Urothelium cell line (cell line): ENCODE data around the gene GPR55.

Source experiments
- DNase-seq: peaks from one replicate; pipeline ENCODE4 v3.0.0; 2011; ENCODE audit warnings: low spot score, mixed read lengths
- FAIRE-seq: peaks from 2 replicates; lab custom pipeline; 2011; peaks lifted over from hg19 to GRCh38; lab: Jason Lieb, UNC

Gene GPR55

DNA sequence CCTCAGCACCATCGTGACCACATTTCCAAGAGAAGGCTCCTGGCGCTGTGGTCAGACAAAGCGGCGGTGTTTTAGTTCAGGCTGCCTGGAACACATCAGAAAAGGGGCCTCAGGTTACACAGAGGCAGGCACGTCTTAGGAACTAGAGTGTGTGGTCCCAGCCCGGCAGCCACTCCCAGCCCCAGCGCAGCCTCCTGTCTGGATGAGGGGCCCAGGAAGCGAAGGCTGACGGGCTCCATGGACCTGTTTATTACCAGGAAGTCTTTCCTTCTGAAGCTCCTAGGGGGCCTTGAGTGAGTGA, 10.0 kb upstream of the GPR55 start:
- FAIRE-seq = no peak
- no peak for DNase-seq

DNA sequence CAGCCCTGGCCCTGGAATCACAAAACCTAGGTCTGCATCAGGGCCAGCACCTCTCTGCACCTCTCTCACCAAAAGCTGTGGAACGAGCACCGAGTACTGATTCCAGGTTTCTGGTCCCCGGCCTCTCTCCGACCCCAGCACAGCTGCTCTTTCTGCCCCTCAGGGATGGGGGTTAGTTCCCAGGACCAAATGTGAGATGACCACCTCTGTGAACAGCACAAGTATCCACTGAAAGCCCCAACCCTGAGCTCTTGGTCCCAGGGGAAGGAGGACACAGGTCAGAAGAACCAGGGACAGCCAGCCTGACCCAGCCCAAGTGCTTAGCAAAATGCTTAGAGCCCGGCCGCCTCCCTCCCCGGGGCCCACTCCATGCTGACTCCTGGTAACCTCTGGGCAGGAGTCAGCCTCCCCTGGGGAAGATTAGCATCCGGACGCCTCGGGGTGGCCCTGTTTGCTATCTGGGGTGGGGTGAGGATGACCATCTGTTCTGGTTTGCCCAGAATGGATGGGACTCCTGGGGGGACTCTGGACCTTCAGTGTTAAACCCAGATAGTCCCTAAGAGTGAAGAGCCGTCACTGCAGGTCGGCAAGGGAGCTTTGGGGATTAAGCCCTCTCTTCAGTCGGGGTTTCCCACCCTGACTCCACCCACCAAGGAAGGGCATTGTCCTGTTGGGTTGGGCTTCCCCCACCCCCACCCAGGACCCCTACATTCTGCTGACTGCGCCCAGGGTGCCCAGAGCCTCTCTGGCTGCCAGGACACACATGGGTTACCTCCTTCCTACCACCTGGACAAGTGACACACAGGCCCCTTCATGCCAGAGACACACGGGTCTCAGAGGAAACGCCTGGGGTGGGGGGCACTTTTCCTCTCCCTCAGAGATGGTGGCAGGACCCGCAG, 9.4 kb upstream of the GPR55 start:
- DNase-seq (no peak), FAIRE-seq (no peak)

DNA sequence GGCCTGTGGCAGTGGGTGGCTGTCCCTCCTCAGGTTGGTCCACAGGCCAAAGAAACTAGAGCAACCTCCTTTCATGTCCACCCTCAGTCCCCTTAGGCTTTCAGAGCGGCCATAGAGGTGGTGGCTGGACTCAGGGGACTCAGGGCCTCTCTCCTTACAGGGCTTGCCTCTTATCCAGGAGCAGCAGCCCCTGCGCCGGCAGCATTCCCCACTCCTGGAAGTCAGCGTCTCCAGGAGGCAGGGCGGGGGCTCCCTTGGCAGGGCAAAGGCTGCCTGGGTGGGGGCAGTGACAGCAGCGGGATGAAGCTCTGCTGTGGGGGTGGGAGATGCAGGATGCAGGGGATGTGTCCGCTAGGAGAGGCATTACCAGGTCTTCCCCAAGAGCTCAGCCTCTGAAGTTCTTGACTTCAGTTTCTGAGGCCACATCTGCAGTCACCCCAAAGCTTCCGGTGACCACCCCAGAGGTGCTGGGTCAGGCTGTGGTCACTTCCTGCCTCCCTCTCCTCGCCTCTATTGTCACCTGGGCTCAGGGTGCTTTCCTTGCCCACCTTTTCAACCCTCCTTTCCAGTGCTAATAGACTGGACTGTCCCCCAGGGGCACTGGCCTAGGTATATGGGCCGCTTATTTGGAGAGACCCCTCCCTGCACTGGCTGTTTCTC, 8.6 kb upstream of the GPR55 start:
- FAIRE-seq = no peak
- no peak for DNase-seq

DNA sequence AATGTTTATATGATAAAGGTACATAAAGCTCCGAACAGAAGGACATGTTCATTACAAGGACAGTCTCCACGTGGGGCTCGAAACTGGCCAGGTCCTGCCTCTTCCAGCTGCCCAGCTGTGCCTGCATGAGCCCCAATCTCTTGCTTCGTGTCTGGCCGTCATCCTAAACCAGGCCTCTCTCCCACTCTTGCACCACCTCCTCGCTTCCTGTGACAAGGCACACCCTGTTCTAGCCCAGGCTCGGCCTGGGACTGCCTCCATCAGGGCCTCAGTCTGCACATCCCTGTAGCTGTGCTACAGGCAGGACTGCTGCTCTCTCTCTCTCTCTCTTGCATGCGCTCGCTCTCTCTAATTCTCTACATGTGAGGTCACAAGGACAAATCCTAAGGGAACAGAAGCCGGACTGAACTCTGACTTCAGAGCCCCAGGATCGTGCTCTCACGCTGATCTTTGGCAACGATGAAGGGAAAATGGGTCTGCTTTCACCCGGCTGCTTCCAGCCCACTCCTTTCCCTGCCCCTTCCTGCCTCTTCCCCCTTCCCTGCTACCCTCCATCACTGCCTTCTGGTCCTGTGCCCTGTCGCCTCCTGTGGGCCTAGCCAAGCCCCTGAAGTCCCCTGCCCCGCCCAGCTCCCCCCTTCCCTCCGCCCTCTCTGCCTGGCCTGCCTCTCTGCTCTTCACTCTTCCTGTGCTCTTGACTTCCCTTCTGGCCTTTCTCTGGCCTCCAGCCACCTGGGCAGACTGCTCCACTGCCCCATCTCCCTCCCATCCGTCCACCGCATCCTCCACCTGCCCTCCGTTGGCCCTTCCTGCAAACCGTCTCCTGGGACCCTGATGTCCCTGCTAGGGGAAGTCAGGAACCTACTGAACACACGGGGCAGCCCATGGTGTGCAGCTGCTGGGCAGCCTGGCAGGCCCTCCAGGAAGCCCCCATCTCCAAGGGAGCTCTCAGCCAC, 7.8 kb upstream of the GPR55 start:
- DNase-seq (no peak), FAIRE-seq (no peak)

DNA sequence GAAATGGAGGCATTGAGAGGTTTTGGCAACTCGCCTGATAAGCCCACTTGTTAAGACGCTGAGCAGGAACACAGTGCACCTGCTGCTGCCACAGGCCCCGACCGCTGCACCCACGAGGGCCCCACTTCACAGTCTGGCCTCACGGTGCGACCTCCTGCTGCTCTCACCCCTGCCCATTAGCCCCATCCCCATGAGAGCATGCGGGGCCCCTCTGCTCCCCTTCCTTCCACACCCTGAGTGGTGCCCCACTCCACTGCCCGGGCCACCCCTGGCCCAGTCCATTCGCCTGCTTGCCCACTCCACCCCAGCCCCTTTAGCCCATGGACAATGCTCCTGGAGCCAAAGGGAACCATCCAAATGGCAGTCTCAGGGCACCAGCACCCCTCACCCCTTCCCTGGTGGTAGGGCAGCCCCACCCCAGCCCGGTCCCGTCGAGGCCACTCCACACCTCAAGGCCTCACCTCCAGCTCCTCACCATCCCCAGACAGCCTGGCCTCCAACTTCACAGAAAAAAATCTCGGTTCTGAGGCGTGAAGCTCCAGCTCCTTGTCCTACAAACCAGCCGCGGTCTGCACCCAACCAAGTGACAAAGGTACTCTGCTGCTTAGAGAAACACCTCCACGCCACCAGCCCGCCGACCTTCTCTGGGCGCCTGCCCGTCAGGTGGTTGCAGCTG, 6.7 kb upstream of the GPR55 start:
- FAIRE-seq (no peak), DNase-seq (no peak)

DNA sequence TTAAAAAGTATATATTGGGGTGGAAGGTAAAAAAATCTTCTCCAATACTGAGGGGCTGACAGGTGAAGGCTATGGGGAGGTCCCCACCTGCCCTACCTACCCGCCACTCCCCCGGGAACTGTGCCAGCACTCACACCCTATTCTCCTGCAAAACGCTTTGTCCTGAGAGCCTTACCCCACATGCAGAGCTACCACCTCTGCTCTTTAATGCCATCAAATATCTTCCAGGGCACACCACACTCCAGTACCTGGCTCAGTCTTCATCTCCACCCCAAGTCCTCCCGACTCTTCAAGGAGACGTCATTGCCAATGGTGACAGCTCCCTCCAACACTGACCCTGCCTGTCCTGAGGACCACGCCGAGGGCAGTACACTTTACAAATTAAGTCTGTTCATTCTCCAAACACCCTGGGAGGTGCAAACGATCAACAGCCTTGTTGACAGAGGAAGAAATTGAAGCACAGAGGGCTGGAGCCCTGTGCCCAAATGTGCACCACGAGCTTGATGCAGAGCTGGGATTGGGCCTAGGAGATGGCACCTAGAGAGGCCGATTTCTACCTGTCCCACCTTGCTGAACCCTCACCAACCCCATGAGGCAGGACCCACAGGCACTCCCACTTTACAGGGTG, 6.0 kb upstream of the GPR55 start:
- no peak for DNase-seq
- FAIRE-seq = no peak

DNA sequence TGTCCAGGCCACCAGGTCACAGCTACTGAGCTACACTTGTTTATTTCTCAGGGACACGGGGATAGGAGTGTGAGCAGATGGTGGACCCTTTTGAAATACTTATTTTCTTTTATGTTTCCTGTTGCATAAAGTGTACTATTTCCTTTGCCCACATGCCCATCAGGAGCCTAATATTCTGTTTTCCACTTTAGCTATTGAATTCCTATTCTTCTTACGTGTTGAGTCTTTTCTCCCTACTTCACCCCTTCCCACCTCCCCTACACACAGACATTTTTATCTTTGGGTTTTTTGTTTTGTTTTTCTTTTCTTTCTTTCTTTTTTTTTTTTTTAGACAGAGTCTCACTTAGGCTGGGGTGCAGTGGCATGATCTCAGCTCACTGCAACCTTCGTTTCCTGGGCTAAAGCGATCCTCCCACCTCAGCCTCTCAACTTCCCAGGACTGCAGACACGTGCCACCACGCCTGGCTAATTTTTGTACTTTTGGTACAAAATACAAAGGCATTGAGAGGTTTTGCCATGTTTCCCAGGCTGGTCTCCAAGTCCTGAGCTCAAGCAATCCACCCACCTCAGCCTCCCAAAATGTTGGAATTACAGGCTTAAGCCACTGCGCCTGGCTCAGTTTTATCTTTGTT, 5.2 kb upstream of the GPR55 start:
- no peak for DNase-seq
- FAIRE-seq = no peak

DNA sequence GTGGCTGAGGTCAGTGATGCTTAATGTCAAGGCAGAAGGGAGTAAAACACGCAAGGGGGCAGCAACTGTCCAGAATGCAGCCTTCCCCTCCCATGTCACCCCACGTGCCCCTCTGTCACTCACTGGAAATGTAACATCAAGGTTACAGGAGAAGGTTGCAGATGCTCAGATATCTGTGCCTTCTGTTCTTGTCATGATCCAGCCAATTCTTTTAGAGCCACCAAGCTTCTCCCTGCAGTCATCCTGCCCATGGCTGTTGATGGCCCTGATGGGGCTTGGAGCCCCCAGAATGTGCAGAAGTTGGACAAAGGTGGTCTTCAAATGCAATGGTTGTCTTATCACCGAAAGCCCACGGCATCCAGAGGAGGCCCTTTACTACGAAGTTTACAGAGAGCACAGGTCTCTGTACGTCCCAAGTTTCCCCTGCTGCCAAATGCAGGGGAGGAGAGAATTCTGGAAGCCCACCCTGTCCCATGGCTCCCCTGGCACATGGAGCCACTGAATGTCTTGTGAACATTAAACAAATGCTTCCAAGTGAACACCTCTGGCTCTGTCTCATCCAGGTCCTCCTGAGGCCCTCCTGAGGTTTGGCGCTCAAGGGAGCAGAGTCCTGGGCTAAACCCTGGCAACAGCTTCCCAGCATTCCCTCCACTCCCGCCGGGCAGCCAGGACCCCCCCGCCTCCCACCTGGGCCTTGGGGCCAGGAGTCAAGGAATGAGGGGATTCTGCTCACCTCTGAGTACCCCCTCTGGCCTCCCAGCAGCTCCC, 4.5 kb upstream of the GPR55 start:
- DNase-seq = no peak
- no peak for FAIRE-seq

DNA sequence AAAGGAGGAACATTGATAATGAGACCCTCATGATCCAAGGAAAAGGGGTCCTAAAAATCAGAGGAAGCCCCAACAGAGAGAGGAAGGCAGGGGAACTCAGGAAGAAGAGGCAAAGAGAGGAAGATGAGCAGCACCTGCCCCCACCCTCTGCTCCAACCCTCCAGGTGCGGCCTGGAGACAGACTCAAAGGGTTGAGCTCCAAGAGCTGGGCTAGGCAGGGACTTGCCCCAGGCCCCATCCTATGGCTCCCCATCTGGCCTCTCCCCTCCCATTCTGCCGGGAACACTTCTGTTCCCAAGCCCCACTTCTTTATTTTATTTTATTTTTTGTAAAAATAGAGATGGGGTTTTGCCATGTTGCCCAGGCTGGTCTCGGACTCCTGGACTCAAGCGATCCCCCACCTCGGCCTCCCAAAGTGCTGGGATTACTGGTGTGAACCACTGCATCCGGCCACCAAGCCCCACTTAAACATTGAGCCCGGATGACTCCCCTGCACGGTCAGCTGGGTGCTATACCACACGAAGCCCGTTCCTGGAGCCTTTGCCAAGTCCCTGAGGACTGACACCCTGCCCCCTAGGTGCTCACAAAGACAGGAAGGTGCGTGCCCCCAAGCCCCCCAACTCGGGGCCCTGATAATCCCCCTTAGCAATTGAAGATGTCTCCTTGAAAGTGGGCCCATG, 3.8 kb upstream of the GPR55 start:
- FAIRE-seq = no peak
- DNase-seq = no peak

DNA sequence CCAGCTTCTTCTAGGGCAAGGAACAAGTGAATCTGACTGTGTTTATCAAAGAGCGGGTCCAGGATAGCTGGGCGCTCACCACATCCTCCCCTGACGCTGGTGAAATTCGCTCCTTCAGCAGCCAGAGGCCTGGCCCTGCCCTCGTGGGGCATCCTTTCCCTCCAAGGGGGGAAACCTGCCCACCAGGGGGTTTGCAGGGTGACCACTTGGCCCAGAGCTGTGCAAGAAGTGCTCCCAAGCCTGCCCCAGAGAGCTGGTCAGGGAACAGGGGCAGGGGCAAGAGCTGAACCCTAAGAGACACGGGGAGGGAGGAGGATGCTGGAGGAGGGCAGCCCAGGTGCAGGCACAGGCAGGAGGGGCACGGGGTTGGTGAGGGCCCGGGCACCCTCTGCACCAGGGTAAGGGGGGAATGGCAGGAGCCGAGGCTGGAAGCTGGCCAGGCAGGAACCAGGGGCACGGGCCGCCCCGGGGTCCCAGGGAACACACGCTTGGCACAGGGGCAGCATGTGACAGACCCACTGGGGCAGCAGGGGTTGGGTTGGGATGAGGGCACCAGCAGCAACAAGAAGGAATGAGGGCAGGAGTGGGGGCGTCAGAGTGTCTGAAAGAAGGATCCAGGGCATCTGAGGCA, 2.8 kb upstream of the GPR55 start:
- DNase-seq (no peak), FAIRE-seq (no peak)

DNA sequence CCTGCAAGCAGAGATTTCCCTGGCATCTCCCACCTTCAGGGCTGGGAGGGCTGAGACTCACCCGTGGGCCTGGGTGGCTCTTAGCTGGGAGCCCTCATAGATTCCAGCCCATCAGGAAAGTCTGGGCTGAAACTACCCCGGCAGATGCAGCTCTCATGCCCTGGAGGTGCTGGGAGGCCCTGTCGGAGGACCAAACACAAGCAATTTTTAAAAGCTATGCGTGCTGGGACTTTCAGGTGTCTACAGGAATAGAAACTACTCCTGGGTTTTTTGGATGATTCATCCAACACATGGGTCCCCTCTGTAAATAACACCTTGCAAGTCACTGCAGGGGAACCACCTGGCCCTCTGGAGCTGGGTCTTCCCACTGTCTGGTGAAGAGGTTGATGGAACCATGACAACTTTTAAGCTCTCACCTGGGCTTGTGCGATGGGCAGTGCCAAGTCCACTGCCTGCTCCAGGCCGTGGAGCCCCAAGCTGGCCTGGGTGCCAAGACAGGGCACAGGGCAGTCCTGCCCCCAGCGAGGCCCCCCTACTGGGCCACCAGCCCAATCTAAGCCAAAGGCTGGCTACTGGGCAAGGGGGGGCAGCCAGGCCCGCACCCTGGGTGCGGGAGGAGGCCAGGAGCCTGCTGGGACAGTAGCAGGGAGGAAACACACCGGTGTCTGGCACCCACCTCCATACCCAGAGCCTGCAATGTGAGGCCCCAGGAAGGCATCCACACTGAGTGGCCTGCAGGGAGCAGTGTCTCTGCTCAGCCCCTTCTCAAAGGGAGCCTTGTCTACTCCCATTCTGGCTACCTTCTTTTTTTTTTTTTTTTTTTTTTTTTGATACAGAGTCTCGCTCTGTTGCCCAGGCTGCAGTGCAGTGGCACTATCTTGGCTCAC, 1.1 kb upstream of the GPR55 start:
- FAIRE-seq (no peak), DNase-seq (no peak)

DNA sequence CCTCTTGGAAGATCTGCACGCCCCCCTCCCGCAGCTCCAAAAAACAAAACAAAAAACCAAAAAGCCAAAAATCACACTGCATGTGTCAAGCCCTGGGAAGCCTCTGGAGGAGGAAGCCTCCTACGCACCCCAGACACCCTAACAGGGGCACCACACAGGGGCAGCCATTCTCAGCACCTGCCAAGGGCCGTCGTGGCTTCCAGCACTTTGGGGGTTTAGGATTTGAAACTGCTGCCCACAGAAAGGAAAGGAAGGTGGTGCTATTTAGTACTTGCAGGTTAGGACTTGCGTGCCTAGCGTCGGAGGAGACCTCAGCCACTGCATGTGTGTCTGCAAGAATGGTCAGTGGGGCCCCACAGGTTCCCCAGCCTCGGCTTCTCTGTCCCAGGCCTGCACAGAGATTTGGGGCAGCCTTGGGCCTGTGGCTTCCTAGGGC, 419 bp upstream of the GPR55 start:
- DNase-seq (no peak), FAIRE-seq (no peak)

DNA sequence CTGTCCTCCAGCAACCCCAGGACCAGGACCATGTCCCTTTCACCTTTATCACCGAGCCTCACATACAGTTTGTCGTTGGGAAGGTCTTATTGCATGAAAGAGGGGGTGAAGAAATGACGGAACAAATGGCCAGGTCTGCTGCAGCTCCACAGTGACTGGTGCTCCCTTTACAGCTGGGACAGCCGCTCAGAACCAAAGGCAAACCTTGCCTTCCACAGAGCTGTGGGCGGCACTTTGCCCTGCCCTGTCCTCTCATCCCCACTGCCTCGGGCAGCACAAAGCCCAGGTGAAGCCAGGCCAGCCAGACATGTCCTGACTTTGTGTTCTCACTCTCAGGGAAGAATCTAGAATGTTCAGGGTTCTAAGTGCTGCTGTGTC, 961 bp downstream of the GPR55 start:
- FAIRE-seq (no peak), DNase-seq (no peak)

DNA sequence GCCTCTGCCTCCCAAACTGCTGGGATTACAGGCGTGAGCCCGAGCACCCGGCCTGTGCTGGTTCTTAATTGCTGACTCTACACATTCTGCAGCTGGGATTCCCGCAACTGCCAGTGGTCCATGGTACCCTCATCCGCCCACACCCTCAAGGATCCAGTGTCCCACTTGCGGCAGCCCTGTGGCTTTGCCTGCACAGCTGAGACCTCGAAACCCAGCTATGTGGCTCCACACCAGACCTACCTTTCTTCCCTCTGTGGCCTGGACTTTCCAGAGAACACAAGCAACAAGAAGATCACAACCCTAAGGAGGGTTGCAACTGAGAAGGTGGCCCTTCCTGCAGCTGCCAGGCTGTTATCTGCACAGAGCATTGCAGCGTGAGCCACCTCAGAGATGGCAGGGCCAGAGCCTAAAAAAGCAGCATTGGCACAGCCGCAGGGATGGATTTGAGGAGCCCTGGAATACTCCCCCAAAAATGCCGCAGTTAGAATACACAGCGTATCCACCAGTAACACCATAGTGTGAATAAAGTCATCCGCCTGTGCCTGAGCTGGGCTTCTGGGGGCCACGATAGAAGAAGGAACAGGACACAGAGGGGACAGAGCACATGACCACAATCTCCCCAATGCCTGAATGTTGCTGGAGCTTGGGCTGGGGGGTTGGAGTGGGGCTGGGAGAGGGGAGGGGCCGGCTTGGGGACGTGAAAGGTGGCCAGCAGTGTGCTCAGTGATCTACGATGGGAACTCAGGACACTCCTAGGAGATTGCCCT, 1.9 kb downstream of the GPR55 start:
- no peak for FAIRE-seq
- no peak for DNase-seq

DNA sequence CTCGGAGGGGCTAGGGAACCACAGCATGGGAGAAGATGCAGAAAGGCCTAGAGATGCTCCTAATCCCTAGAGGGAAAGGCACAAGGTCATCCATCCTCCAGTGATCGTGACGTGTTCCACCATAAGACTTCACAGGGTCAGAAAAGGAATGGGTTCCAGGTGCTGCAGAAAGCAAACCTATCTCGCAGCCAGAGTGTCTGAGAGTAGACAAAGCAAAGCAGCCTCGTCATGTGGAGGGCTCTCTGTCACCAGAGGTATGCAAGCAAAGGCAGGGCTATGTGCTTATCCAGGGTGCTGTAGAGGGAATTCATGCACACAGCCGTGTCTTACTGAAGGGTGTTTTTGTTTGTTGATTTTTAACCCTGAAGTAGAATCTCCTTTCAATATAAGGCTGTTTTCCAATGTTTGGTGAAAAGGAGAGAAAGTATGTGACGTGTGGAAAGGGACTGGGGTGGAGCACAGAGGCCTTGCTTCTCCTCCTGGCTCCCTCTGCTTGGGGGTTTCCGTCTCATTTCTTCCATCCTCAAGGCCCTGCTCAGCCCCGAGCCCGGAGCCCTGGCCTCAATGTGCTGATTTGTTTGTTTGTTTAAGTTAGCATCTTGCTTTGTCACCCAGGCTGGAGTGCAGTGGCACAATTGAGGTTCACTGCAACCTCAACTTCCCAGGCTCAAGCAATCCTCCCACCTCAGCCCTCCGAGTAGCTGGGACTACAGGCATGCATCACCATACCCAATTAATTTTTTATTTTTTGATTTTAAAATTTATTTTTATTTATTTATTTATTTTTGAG, 3.0 kb downstream of the GPR55 start:
- peak; percentile 27 for FAIRE-seq
- no peak for DNase-seq

DNA sequence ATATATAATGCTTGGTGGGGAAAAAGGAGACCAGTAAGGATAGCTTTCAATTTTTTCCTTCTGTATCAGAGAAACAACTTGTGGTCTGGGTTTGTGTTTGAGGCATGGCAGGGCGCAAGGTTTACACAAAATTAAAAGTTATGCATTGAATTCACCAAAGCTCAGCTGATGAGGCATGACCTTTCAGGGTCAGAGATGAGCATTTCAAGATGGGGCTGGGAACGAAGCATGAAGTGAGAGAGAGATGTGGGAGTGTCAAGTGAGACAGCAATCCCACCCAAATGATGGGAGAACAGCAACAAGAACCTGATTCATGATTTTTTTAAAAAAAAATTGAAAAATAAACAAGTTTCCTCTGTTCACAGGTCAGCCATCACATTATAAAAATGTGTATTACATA, 4.9 kb downstream of the GPR55 start:
- FAIRE-seq (no peak), DNase-seq (no peak)
